Trophoblast cell (in vitro differentiated cells and primary cell): ENCODE measurements around the gene RNF11.

Source experiments
- DNase-seq, 2 donors: peaks; one replicate each; pipeline ENCODE4 v3.0.0-alpha.2; 2016
- H2AFZ ChIP-seq: 2 replicates; pipeline ENCODE4 v1.6.1; 2013; ENCODE audit warnings: low read length, moderate library complexity, mild to moderate bottlenecking; ENCODE audit not compliant: insufficient read depth, poor library complexity
- H2AK5ac ChIP-seq: 2 replicates; pipeline ENCODE4 v1.6.1; 2013; ENCODE audit warnings: mild to moderate bottlenecking, low read length
- H2BK120ac ChIP-seq: 2 replicates; pipeline ENCODE4 v1.6.1; 2013; ENCODE audit warnings: low read length, mild to moderate bottlenecking, moderate library complexity; ENCODE audit not compliant: insufficient read depth, poor library complexity
- H2BK12ac ChIP-seq: 2 replicates; pipeline ENCODE4 v1.6.1; 2013; ENCODE audit warnings: mild to moderate bottlenecking, low read length, moderate library complexity
- H2BK5ac ChIP-seq: 2 replicates; pipeline ENCODE4 v1.6.1; 2013; ENCODE audit warnings: low read length, low read depth, moderate library complexity, mild to moderate bottlenecking; ENCODE audit not compliant: poor library complexity
- H3K14ac ChIP-seq: 2 replicates; pipeline ENCODE4 v1.6.1; 2013; ENCODE audit warnings: mild to moderate bottlenecking, low read length
- H3K18ac ChIP-seq: 2 replicates; pipeline ENCODE4 v1.6.1; 2013; ENCODE audit warnings: mild to moderate bottlenecking, low read length
- H3K23ac ChIP-seq: 2 replicates; pipeline ENCODE4 v1.6.1; 2013; ENCODE audit warnings: low read length
- H3K27ac ChIP-seq: 2 replicates; pipeline ENCODE4 v1.5.1; 2013; ENCODE audit warnings: low read depth, mild to moderate bottlenecking, inconsistent platforms, low read length, moderate library complexity
- H3K27me3 ChIP-seq: 2 replicates; pipeline ENCODE4 v1.6.1; 2013; ENCODE audit warnings: inconsistent platforms, mild to moderate bottlenecking, low read length, moderate library complexity; ENCODE audit not compliant: insufficient read depth
- H3K36me3 ChIP-seq, 2 experiments: 1 replicate in 1 of 2; 2 replicates in 1 of 2; pipeline ENCODE4 v1.6.1; 2013; ENCODE audit warnings: low read length in 2 of 2, mild to moderate bottlenecking in 2 of 2, moderate library complexity in 1 of 2; ENCODE audit not compliant: insufficient read depth in 2 of 2, control insufficient read depth in 1 of 2
- H3K4ac ChIP-seq: 2 replicates; pipeline ENCODE4 v1.6.1; 2013; ENCODE audit warnings: low read depth, mild to moderate bottlenecking, low read length, moderate library complexity
- H3K4me1 ChIP-seq, 2 experiments: 1 replicate in 1 of 2; 2 replicates in 1 of 2; pipeline ENCODE4 v1.6.1; 2013; ENCODE audit warnings: low read length in 2 of 2, mild to moderate bottlenecking in 2 of 2, moderate library complexity in 1 of 2; ENCODE audit not compliant: insufficient read depth in 2 of 2, control insufficient read depth in 1 of 2
- H3K4me2 ChIP-seq: 2 replicates; pipeline ENCODE4 v1.6.1; 2013; ENCODE audit warnings: inconsistent platforms, mild to moderate bottlenecking, low read length, moderate library complexity
- H3K4me3 ChIP-seq: 2 replicates; pipeline ENCODE4 v1.5.1; 2013; ENCODE audit warnings: mild to moderate bottlenecking, low read depth, low read length, inconsistent platforms
- H3K79me1 ChIP-seq: one replicate; pipeline ENCODE4 v1.6.1; 2013; ENCODE audit warnings: low read length
- H3K79me2 ChIP-seq: 2 replicates; pipeline ENCODE4 v1.6.1; 2013; ENCODE audit warnings: low read length, mild to moderate bottlenecking; ENCODE audit not compliant: control insufficient read depth, insufficient read depth, poor library complexity
- H3K9ac ChIP-seq: 2 replicates; pipeline ENCODE4 v1.6.1; 2013; ENCODE audit warnings: mild to moderate bottlenecking, low read length
- H3K9me3 ChIP-seq: 2 replicates; pipeline ENCODE4 v1.6.1; 2013; ENCODE audit warnings: low read depth, mild to moderate bottlenecking, control low read depth, inconsistent platforms, low read length; ENCODE audit not compliant: insufficient read depth
- H4K12ac ChIP-seq: 2 replicates; pipeline ENCODE4 v1.6.1; 2013; ENCODE audit warnings: low read depth, mild to moderate bottlenecking, low read length, moderate library complexity
- H4K8ac ChIP-seq: 2 replicates; pipeline ENCODE4 v1.6.1; 2013; ENCODE audit warnings: low read depth, mild to moderate bottlenecking, low read length, moderate library complexity
- H4K91ac ChIP-seq: one replicate; pipeline ENCODE4 v1.6.1; 2013; ENCODE audit warnings: low read depth, mild to moderate bottlenecking, low read length, moderate library complexity
- WGBS: extraction: QIAGEN DNeasy Blood & Tissue Kit; methylation state at CpG from one replicate; pipeline ENCODE4 v1.1.7; 2013; ENCODE audit warnings: missing lambda C conversion rate; ENCODE audit not compliant: insufficient read length, insufficient coverage; ENCODE audit errors: extremely low coverage; 5-methylcytosine and 5-hydroxymethylcytosine counted together

The RNF11 gene

GRCh38 chr1:51272916-51273315 is 36.8 kb downstream of the RNF11 start:
- no peak overlapping the region for H3K4me3 ChIP-seq
- H2BK120ac ChIP-seq = no peak overlapping the region
- no peak overlapping the region for H3K4ac ChIP-seq
- no peak overlapping the region for H2AFZ ChIP-seq
- H2BK5ac ChIP-seq = no peak overlapping the region
- no peaks in the 10 kb centered on the region for H3K79me2 ChIP-seq
- H3K79me1 ChIP-seq = no peaks in the 10 kb centered on the region
- H3K36me3 ChIP-seq = peaks cover 12 to 18% of the 10 kb centered on the region in 2 experiments
- H3K27me3 ChIP-seq = no peaks in the 10 kb centered on the region
- no peaks in the 10 kb centered on the region for H3K9me3 ChIP-seq
- no peak overlapping the region for H4K8ac ChIP-seq
- H2BK12ac ChIP-seq = no peak overlapping the region
- no peak overlapping the region for H3K18ac ChIP-seq
- no peaks in the 10 kb centered on the region for H3K4me1 ChIP-seq
- no peak for DNase-seq
- no peak overlapping the region for H4K91ac ChIP-seq
- H3K27ac ChIP-seq = no peak overlapping the region
- no peak overlapping the region for H3K9ac ChIP-seq
- no peak overlapping the region for H4K12ac ChIP-seq
- H3K4me2 ChIP-seq = no peak overlapping the region
- H3K14ac ChIP-seq = no peak overlapping the region
- H2AK5ac ChIP-seq = no peak overlapping the region
- H3K23ac ChIP-seq = no peak overlapping the region

DNA sequence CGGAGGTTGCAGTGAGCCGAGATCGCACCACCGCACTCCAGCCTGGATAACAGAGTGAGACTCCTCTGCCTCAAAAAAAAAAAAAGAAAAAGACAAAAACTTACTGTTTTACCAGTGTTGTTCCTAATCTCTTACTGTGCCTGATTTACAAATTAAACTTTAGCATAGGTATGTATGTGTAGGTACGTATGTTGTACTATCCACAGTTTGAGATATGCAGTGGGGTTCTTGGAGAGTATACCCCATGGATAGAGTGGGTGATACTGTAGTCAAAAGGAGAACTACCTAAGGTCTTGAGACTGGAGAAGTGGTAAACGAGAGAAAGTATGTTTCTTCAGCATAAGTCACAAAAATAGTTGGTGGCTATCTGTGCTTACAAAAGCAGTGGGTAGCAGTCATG is 38.6 kb downstream of the RNF11 start:
- no peak overlapping the region for H3K4ac ChIP-seq
- H4K12ac ChIP-seq = no peak overlapping the region
- no peak overlapping the region for H2AFZ ChIP-seq
- H3K36me3 ChIP-seq = peaks cover 12 to 18% of the 10 kb centered on the region in 2 experiments
- H2BK120ac ChIP-seq = no peak overlapping the region
- no peak overlapping the region for H3K23ac ChIP-seq
- H2AK5ac ChIP-seq = no peak overlapping the region
- H3K9ac ChIP-seq = no peak overlapping the region
- no peak overlapping the region for H3K18ac ChIP-seq
- H2BK12ac ChIP-seq = no peak overlapping the region
- no peaks in the 10 kb centered on the region for H3K27me3 ChIP-seq
- H3K79me1 ChIP-seq = no peaks in the 10 kb centered on the region
- no peaks in the 10 kb centered on the region for H3K79me2 ChIP-seq
- H4K8ac ChIP-seq = no peak overlapping the region
- H3K14ac ChIP-seq = no peak overlapping the region
- H3K9me3 ChIP-seq = no peaks in the 10 kb centered on the region
- no peak overlapping the region for H2BK5ac ChIP-seq
- H3K4me2 ChIP-seq = no peak overlapping the region
- WGBS = no CpG with 5 or more reads among the region's 6 CpGs
- no peak for DNase-seq
- no peak overlapping the region for H4K91ac ChIP-seq
- H3K4me3 ChIP-seq = no peak overlapping the region
- no peaks in the 10 kb centered on the region for H3K4me1 ChIP-seq
- H3K27ac ChIP-seq = no peak overlapping the region

GRCh38 chr1:51276286-51276685 is 40.2 kb downstream of the RNF11 start:
- no peak for DNase-seq
- H3K18ac ChIP-seq = no peak overlapping the region
- no peak overlapping the region for H2AK5ac ChIP-seq
- H3K14ac ChIP-seq = no peak overlapping the region
- no peak overlapping the region for H2BK5ac ChIP-seq
- no CpG with 5 or more reads among the region's 7 CpGs for WGBS
- no peak overlapping the region for H3K23ac ChIP-seq
- no peak overlapping the region for H4K91ac ChIP-seq
- H3K4me3 ChIP-seq = no peak overlapping the region
- no peak overlapping the region for H4K12ac ChIP-seq
- H3K36me3 ChIP-seq = peaks cover 8 to 14% of the 10 kb centered on the region in 2 experiments
- no peak overlapping the region for H2BK120ac ChIP-seq
- no peaks in the 10 kb centered on the region for H3K4me1 ChIP-seq
- no peak overlapping the region for H4K8ac ChIP-seq
- no peak overlapping the region for H2AFZ ChIP-seq
- H3K27me3 ChIP-seq = no peaks in the 10 kb centered on the region
- H3K9ac ChIP-seq = no peak overlapping the region
- H3K4ac ChIP-seq = no peak overlapping the region
- H3K27ac ChIP-seq = no peak overlapping the region
- H3K79me2 ChIP-seq = no peaks in the 10 kb centered on the region
- no peak overlapping the region for H2BK12ac ChIP-seq
- no peaks in the 10 kb centered on the region for H3K9me3 ChIP-seq
- H3K79me1 ChIP-seq = no peaks in the 10 kb centered on the region
- H3K4me2 ChIP-seq = no peak overlapping the region

GRCh38 chr1:51280321-51280978 is 44.4 kb downstream of the RNF11 start:
- no peaks in the 10 kb centered on the region for H3K4me1 ChIP-seq
- H3K23ac ChIP-seq = no peak overlapping the region
- no peak overlapping the region for H2AK5ac ChIP-seq
- no peak overlapping the region for H3K18ac ChIP-seq
- H3K27ac ChIP-seq = no peak overlapping the region
- no CpG with 5 or more reads among the region's 4 CpGs for WGBS
- H2BK120ac ChIP-seq = no peak overlapping the region
- H3K79me2 ChIP-seq = no peaks in the 10 kb centered on the region
- peak overlapping the region; percentile 22 for H4K12ac ChIP-seq
- no peak overlapping the region for H3K4me2 ChIP-seq
- no peak overlapping the region for H2BK12ac ChIP-seq
- H4K8ac ChIP-seq = no peak overlapping the region
- H2BK5ac ChIP-seq = no peak overlapping the region
- no peak overlapping the region for H4K91ac ChIP-seq
- no peaks in the 10 kb centered on the region for H3K27me3 ChIP-seq
- no peak overlapping the region for H3K14ac ChIP-seq
- peaks cover 6 to 13% of the 10 kb centered on the region in 2 experiments for H3K36me3 ChIP-seq
- no peak overlapping the region for H2AFZ ChIP-seq
- no peak overlapping the region for H3K4me3 ChIP-seq
- no peak overlapping the region for H3K9ac ChIP-seq
- no peak overlapping the region for H3K4ac ChIP-seq
- DNase-seq = no peak
- no peaks in the 10 kb centered on the region for H3K79me1 ChIP-seq
- no peaks in the 10 kb centered on the region for H3K9me3 ChIP-seq
